Upper lobe of right lung (tissue), 1 donor: Measurements from ENCODE around the gene ATP7A. TPM values are rescaled to one million over a fixed set of nuclear protein-coding genes. Genes with fewer than 3 reads are reported as not detected.

ENCODE experiments used
- ATAC-seq: fragments of 200-7000 bp; cut with Tn5 transposase; one replicate; pipeline ENCODE4 v1.9.1; 2020; ENCODE audit warnings: mild to moderate bottlenecking, moderate library complexity
- DNase-seq: peaks from one replicate; pipeline ENCODE4 v3.0.0-alpha.2; 2020
- H3K27ac ChIP-seq: fragments of 200-600 bp; one replicate; pipeline ENCODE4 v1.8.0; 2022
- H3K27me3 ChIP-seq: fragments of 200-600 bp; one replicate; pipeline ENCODE4 v1.8.0; 2022; ENCODE audit warnings: mild to moderate bottlenecking
- H3K36me3 ChIP-seq: fragments of 200-600 bp; one replicate; pipeline ENCODE4 v1.8.0; 2022
- H3K4me1 ChIP-seq: fragments of 200-600 bp; one replicate; pipeline ENCODE4 v1.8.0; 2022
- H3K4me3 ChIP-seq: fragments of 200-600 bp; one replicate; pipeline ENCODE4 v1.8.0; 2022; ENCODE audit warnings: mild to moderate bottlenecking
- H3K9me3 ChIP-seq: fragments of 200-600 bp; one replicate; pipeline ENCODE4 v1.8.0; 2022
- CTCF ChIP-seq: fragments of 200-600 bp; IDR thresholded peaks from one replicate; pipeline ENCODE4 v1.8.0; 2022; ENCODE audit warnings: antibody characterized with exemption
- intact Hi-C: fragments of 100-400 bp; cut with DNase I; formaldehyde crosslinking; loops from one replicate; pipeline ENCODE4 v1.11.0; 2022
- total RNA-seq: library from RNA; stranded (reverse); fragmentation: NEBNext Ultra II Directional; extraction: Animal tissue kit (Norgen Biotek cat#: 25700); gene quantifications from one replicate; pipeline ENCODE4 v1.2.1, GENCODE V29; 2021
- donor health status: DM: no; HTN: yes; CAD: no; lungs with severe emphysema.

Gene ATP7A
- total RNA-seq, 1 donor from 2014 or later: 16.4 TPM

DNA sequence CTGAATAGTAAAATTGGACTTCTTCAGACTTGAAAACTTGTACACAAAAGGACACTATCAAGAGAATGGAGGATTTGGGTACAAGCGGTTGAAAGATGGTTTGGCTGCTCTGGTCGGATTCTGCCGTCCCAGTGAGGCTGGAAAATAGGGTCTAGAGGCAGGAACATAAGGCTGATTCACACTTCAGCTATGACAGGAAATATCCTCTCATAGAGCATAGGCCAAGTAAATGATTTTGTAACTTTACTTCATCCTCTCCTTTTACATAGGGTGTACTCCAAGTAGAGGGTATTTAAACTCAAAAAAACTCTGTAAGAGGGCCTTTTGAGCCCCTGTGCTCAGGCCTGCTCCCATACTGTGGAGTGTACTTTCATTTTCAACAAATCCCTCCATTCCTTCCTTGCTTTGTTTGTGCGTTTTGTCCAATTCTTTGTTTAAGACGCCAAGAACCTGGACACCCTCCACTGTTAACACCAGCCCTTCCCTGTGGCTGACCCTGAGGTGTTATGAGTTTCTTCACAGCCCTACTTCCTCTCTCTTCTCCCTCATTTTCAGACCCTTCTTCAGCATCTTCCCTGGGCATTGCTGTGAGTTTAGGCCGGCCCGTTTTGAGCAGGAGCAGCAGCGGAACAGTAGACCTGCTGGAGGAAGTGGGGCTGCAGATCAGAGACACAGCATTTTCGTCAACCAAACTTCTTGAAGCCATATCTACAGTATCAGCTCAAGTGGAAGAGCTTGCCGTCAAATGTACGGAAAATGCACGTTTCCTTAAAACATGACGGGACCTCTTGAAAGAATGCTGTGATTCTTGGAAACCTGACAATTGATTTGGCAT lies 51.8 kb downstream of the ATP7A start:
- Histone ChIP-seq H3K27me3 (no peaks in the 10 kb centered on the region), H3K9me3 (no peaks in the 10 kb centered on the region), H3K36me3 (no peaks in the 10 kb centered on the region), H3K4me1 (no peaks in the 10 kb centered on the region), H3K4me3 (no peak overlapping the region), H3K27ac (peak overlapping the region; percentile 17)
- intact Hi-C loops: no loop called here
- ATAC-seq (no peak), DNase-seq (no peak)
- TF ChIP-seq CTCF: no peak

- H3K4me1 ChIP-seq: no peaks in the 10 kb centered on the region
- no peak overlapping the region for H3K4me3 ChIP-seq
- H3K36me3 ChIP-seq: no peaks in the 10 kb centered on the region
- no peaks in the 10 kb centered on the region for H3K27me3 ChIP-seq
- H3K9me3 ChIP-seq: no peaks in the 10 kb centered on the region
- no peak overlapping the region for H3K27ac ChIP-seq
- no peak for ATAC-seq
- intact Hi-C loops: no loop called here
- TF ChIP-seq CTCF: no peak
- DNase-seq: no peak
These were observed 55.9 kb downstream of the ATP7A start for GRCh38 chrX:77966361-77966760.

- no peaks in the 10 kb centered on the region for H3K4me1 ChIP-seq
- intact Hi-C loops: no loop called here
These were observed 57.1 kb downstream of the ATP7A start for GRCh38 chrX:77967631-77968030.

GRCh38 chrX:77969538-77969937 lies 59.0 kb downstream of the ATP7A start, which contains the start of gene PGAM4:
PGAM4 (minus strand) TSS chrX:77969638; CDS start chrX:77969638, 0 bp downstream.
- no peak for TF ChIP-seq CTCF
- Histone ChIP-seq H3K4me1 (no peaks in the 10 kb centered on the region), H3K4me3 (no peak within 1 kb of the TSS), H3K27me3 (no peaks in the 10 kb centered on the region), H3K9me3 (no peaks in the 10 kb centered on the region), H3K36me3 (no peaks in the 10 kb centered on the region), H3K27ac (no peak within 1 kb of the TSS)
- ATAC-seq: no peak
- intact Hi-C loops: no loop called here
- DNase-seq: no peak

More at GRCh38 chrX:77967631-77968030, 57.1 kb downstream of the ATP7A start:
- no peak overlapping the region for H3K4me3 ChIP-seq
- no peak for TF ChIP-seq CTCF
- H3K27me3 ChIP-seq: no peaks in the 10 kb centered on the region
- no peak for ATAC-seq
- H3K9me3 ChIP-seq: no peaks in the 10 kb centered on the region
- no peak for DNase-seq
- no peak overlapping the region for H3K27ac ChIP-seq
- no peaks in the 10 kb centered on the region for H3K36me3 ChIP-seq

DNA sequence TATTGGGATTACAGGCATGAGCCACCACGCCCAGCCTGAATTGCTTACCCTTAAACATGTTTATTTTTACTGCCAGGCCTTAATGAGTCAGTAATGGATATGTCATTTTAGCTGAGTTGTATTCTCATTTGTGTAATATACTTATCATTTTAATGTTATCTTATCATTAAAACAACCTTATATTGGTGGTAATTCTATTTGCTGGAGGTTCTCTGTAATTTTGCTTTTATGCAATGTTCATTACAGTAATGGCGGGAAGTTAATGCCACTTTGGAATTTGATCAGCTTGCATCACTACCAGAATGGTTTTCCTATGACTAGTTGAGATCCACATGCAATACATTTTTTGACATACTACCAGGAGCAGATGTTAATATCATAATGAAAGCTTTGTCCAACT lies 65.3 kb downstream of the ATP7A start:
- intact Hi-C loops: no loop called here
- Histone ChIP-seq H3K4me1 (no peaks in the 10 kb centered on the region), H3K9me3 (no peaks in the 10 kb centered on the region), H3K4me3 (no peak overlapping the region), H3K36me3 (no peaks in the 10 kb centered on the region), H3K27me3 (no peaks in the 10 kb centered on the region), H3K27ac (no peak overlapping the region)
- TF ChIP-seq CTCF: no peak
- ATAC-seq (no peak), DNase-seq (no peak)
